SK-MEL-5 (cell line): ENCODE results near the gene MYO5A. TPM values are rescaled to one million over a fixed set of nuclear protein-coding genes. Genes with fewer than 3 reads are reported as not detected.
A peak's percentile ranks its signal among the peaks of the same experiment; 100 is the strongest.
"Not testable (repeated sequence)": the region's sequence is repeated elsewhere in the genome, so short reads cannot be mapped to it uniquely, and the experiment has no call there.

Experiments
- DNase-seq: peaks from one replicate; pipeline ENCODE4 v3.0.0-alpha.2; 2016; ENCODE audit warnings: low read depth, low spot score
- in situ Hi-C: cut with HindIII; loops from 2 replicates; pipeline ENCODE4 v1.10.0; 2016; ENCODE audit warnings: low sequenced_read_pairs, high pct_unique_total_duplicates, low pct_unique_long_range_greater_than_20kb
- total RNA-seq: library from RNA; depleted of rRNA; stranded (reverse); fragments of >200 nt; shearing (Covaris generic); gene quantifications from 2 replicates; pipeline ENCODE4 v1.2.3, GENCODE V29; 2014

MYO5A gene
- total RNA-seq, 1 experiment from 2014 or later: 103 TPM

DNA sequence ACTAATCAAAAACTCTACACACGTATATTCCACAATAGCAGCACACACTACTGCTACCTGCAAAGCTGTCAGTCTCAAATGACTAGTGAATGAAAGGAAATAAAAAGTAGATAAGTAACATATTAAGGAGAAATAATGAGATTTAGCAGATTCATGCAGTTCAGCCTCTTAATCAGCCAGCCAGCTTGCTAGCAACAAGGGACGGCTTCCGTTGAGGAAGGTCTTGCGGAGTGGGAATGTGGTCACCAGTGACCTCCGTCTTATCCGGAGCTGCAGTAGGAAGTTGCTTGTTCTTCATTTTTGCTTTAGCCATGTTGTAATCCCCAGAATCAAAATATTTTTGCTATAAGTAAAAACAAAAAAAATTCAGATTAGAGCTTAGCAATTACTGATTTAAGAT, 23.1 kb upstream of the MYO5A start:
- no peak for DNase-seq
- in situ Hi-C loops: no loop called here

DNA sequence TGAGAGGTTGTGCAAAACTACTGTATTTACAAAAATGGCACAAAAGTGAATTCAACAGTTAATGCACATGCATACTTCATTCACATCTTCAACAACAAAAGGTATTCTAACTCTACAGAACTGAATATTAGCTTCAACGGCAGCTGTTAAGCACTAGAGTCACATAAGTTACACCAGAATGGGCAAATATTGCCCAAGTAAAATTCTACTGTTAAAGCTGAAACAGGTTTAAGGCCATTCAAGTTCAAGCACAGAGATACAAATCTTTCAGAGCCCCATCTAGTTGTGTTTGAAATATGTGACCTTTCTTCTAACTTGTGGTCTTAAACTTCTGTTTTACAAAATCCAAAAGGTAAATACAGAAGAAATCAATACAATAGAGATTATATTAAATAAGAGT, 22.5 kb upstream of the MYO5A start:
- in situ Hi-C loops, DNase-seq: not testable (repeated sequence)

DNA sequence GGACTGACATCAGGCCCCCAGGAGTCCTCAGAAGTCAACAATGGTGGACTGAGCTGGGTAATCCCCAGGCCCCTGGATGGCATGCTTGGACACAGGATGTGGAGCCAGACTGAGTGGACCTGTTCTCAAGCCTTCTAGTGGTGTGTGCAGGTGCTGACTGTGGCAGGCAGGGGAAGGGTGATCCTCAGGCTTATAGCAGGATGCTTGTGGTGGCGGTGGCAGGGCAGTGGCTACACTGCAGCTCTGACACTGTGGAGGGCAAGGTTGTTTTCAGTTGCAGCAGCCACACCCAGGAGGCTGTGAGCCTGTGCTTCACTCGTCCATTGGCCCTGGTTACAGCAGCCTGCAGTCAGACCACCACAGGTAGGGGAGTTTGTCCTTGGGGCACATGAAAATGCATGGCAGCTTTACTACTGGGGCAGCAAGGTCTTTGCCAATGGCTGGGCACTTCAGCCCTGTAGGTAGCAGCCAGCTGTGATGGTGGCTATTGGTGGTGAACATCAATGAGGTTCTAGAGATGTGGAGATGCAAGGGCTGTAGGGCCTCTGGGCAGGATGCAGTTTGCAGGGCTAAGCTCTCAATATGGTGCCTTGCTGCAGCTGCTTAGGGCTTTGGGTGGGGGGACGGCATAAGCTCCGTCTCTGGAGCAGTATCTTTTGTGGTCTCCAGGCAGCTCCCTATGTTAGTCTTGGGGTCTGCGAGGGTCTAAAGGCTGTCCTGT, 17.5 kb upstream of the MYO5A start:
- DNase-seq: no peak
- in situ Hi-C loops: no loop called here

DNA sequence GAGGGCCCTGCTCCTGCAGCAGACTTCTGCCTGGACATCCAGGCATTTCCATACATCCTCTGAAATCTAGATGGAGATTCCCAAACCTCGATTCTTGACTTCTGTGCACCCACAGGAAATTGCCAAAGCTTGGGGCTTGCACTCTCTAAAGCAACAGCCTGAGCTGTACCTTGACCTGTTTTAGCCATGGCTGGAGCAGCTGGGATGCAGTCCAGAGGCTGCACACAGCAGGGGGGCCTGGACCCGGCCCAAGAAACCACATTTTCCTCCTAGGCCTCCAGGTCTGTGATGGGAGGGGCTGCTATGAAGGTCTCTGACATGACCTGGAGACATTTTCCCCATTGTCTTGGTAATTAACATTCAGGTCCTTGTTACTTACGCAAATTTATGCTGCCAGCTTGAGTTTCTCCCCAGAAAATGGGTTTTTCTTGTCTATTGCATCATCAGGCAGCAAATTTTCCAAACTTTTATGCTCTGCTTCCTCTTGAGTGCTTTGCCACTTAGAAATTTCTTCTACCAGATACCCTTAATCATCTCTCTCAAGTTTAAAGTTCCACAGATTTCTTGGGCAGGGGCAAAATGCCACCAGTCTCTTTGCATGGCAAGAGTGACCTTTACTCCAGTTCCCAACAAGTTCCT, 11.8 kb upstream of the MYO5A start:
- in situ Hi-C loops: no loop called here
- no peak for DNase-seq

DNA sequence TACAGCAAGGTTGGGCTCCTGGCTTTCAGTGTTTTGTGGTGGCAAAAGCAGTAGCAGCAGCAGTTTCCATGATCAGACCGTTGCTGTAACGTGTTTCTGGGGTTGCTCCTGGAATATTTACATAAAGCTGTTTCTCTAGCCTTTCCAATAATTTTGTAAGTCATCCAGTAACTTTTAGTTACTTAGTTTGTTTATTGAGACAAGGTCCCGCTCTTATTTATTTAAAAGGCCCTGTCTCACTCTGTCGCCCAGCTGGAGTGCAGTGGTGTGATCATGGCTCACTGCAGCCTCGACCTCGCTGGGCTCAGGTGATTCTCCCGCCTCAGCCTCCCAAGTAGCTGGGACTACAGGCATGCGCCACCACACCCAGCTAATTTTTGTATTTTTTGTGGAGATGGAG, 8.8 kb upstream of the MYO5A start:
- in situ Hi-C loops: no loop called here
- no peak for DNase-seq

DNA sequence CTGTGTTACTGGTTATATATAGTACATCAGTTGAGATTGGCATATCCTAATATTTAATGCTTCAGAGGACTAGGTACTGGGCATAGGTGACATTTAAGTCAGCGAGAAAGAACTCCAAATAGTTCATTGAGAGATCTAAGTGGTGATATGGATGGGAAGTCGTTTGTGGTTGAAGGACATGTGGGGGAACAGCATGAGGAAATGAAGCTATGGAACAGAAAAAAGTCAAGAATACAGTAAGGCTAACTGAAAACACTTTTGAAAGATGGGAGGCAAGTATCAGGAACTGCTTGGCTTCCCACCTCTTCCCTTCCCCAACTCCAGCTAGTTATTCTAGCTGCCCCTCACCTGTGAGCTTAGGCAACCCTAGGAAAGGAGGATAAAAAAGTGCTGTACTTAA, 3.7 kb upstream of the MYO5A start:
- in situ Hi-C loops: no loop called here

DNA sequence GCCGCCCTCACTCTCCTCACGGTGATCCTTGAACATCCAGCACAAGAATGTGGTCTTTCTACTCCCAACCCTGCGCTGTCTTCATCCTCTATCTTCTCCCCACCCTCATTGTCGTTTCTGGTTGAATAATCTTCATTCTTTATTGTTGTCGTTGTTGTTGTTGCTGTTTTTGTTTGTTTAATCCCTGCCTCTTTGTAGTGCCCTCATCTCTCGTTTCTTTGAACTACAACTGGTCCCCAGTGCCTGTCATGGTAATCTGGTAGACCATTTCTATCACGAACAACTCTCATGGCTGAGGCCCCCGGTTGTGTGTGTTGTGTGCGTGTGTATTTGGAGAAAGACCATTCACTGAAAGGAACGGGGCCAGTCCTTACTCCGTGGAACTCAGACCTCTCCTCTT, 1.3 kb upstream of the MYO5A start:
- in situ Hi-C loops: no loop called here
- DNase-seq: no peak

More for the DNA sequence above, 3.7 kb upstream of the MYO5A start:
- DNase-seq: no peak

DNA sequence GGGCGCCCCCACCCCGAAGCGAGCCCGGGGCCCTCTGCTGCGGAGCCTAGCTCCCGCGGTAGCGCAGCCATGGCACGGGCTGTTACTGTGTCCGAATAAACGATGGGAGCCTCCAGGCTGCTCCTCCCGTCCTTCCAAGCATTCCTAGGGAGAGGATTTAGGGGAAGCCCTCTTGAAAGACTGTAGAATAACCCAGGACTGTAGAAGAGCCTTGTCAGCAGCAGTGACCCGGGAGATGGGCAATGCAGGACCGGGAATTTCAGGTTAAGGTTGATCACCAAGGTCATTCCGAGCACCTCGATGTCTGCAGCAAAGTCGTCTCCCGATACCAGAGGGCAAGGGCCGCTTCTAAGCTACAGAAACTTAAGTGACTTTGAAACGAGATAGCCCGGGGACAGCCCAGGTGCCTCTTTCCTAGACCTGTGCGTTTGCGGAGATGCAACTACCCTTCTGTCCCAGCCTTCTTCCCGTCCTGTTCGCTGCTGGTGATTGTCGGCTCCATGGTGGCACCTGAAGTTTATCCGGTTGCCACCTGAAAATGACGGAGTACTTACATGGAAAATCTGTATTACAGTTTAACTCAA, 753 bp upstream of the MYO5A start:
- in situ Hi-C loops: no loop called here
- DNase-seq: no peak

DNA sequence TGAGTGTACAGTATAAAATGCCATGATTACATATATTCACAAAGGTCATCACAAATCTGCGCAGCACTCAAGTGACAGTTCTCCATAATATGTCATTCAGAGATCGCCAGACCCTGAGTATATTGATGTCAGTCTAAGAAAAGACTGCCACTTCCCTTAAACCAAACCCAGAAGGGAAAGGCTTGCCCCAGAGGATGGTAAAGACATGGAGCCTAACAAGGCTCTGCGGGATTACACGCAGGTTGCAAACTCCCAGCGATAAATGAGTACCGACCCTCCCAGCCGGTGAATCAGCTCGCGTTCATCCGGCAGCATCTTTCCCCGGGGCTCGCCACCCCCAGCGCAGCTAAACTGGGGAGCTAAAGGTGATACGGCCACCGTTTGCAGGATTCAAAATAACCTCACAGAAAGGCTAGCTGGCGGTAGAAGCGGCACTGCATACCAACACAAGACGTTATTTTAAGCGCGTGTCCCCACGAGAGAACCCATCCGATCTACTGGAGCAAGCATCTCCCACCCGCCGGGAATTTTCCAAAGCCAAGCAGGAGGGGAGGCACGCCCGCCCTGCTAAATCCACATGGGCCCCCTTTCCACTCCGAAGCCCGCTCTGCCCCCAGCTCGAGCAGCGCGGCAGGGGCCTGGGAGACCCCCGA, 643 bp downstream of the MYO5A start:
- in situ Hi-C loops: no loop called here
- peak; percentile 41 for DNase-seq

DNA sequence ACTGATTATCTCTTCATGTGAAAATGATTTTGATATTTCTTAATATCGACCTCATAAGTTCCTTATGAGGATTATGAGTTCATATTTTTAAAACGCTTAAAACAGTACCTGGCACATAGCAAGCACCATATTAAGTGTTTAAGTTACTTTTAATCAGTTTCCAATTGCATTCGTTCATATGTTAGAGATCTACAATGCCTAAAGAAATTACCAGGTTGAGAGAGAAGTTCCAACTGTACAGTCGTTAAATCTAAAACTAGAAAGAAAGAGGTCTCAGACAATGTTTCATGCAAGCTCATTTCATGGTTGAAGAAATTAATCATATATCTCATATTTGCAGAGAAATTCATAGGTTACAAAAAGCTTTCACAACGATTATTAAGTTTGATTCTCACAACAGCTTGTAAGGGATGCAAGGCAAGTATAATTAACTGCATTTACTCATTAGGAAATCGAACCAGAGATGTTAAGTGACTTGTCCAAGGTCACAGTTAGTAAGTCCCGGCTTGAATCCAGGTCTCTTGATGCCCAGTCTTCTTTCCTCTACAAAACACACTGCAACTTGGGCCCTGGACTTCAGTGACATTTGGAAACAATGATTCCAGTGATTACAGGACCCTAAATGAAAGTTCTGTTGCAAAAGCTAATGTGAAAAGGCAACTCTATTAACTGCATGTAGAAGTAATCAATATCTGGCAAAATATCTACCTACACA, 1.3 kb downstream of the MYO5A start:
- in situ Hi-C loops: no loop called here
- DNase-seq: peak; percentile 25

DNA sequence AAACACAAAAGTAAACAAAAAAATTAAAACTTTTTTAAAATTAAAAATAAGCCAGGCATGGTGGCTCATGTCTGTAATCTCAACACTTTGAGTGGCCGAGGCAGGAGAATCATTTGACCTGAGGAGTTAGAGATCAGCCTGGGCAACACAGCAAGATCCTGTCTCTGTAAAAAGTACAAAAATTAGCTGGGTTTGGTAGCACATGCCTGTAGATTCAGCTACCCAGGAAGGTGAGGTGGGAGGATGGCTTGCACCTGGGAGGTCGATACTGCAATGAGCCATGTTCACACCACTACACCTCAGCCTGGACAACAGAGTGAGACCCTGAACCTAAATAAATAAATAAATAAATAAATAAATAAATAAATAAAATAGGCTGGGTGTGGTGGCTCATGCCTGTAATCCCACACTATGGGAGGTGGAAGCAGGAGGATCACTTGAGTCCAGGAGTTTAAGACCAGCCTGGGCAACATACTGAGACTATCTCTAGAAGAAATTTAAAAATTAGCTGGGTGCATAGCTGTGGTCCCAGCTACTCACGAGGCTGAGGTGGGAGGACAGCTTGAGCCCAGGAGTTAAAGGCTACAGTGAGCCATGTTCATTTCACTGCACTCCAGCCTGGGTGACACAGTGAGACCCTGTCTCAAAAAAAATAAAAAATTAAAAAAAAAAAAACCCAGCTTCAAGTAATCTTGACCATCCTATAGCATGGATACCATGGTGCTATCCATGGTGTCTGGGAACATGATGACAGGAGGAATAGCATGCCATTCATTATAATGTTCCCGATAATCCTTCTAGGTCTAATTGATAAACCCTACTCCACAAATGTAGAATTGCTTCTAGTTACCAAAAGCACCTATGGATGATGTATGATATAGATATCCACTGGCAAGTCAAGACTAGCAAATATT, 4.2 kb downstream of the MYO5A start:
- no peak for DNase-seq
- in situ Hi-C loops: no loop called here

DNA sequence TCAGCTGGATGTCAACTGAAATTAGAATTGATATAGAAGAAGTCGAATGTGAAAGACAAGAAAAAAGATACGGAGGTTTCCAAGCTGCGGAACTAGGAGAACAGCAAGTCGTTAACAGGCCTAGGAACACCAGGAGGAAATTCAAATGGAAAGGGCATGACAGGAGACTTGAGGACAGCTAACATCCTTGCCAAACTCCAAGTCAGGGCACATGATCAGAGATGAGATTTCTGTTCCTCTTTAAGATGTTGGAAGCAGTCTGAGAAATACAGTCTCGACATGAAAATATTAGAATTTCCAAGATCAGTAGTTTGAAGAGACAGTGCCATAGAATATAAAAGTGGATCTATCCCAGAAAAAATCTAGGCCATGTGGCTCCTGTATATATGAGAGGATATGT, 5.0 kb downstream of the MYO5A start:
- in situ Hi-C loops: no loop called here
- no peak for DNase-seq

DNA sequence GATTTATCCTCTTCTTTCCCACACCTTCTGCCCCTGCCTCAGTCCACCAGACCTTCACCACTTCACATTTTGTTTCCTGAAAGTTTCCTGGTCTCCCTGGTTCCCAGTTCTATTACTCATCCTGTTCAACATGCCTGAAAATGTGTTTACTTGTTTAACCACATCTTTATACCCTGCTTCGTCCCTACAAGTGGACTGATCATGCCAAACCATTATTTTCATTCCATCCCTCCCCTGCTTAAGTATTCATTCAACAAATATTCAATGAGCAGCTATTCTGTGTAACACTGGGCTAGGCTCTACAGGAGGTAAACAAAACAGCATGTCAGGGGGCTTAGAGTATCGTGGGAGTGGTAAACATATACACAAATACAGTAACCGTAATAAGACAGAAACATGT, 5.5 kb downstream of the MYO5A start:
- no peak for DNase-seq
- in situ Hi-C loops: no loop called here

DNA sequence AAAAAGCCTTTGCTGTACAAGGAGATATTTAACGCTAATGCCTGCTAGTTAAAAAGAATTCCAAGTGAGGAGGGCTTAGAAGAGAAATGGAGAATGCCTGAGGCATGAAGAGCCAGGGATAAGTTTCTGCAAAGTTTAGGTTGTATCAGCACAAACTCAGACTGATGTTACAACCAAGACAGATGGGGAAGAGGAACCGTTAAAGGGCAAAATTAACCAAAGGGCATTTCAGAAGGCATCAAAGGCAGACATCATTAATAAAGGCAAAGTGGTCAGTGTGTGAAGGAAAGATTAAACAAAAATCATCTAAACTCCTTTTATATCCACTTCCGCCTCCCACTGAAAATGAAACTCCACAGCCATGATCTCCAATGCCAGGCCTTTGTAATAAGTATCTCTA, 7.0 kb downstream of the MYO5A start:
- DNase-seq: no peak
- in situ Hi-C loops: no loop called here

DNA sequence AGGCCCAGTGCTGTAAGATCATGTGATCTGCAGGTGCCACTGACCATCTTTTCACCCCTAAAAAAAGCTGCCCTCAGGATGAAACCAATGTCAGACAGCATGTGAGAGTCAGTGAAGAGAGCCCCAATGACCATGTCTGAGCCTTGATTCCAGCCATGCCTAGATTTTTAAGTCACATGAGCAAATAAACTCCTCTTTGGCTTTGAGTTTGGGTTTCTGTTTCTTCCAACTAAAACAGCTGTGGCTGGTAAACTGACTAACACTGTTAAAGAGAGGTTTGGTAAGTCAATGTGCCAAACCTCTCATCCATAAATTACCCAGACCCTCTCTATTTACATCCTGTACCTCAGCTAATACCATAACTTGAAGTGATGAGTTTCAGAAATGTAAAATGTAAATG, 8.3 kb downstream of the MYO5A start:
- no peak for DNase-seq
- in situ Hi-C loops: no loop called here

DNA sequence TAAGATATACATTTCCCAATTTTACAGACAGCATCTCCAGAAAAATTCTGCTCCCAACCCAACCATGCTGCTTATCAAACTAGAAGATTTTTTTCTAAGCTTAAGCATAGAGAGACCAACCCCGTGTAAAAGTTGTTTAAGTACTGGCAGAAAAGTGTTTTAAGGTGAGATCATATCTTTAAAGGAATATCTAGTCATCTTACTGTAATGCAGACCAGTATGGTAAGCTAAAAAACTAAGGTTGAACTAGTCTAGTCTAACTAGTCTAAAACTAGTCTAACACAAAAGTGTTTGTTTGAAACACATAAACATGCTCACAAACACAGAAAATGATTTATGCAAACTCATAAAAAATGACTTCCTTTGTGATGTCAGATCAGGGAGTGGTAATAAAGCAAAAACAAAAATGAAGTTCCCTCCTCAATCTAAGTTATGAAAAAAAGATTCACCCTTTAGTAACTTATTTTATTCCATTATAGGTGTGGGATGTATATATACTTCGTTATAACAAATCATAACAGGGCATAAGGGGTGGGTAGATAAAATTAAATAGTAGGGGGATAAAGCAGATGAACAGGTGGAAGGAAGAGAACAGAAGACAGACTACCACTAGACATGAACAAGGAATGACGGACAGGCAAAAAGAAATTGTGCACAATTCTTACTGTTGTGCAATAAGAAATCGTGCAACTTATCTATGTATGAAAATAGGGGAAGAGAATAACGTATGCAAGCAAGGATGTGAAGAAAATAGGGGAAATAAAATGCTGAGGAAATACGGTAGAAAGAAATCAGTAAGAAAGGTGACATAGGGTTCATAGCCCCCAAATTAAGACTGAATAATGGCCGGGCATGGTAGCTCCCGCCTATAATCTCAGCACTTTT, 10.0 kb downstream of the MYO5A start:
- DNase-seq: no peak
- in situ Hi-C loops: no loop called here
